HepG2 (cell line): ENCODE measurements around the gene TMEM107. TPM values are rescaled to one million over a fixed set of nuclear protein-coding genes. Genes with fewer than 3 reads are reported as not detected.

Source experiments
- CENPX ChIP-seq: sonication (generic); formaldehyde crosslinking; IDR thresholded peaks from 2 replicates; pipeline ENCODE4 v1.9.0; 2021; ENCODE audit warnings: mild to moderate bottlenecking, missing genetic modification reagents, moderate library complexity
- DDIT3 ChIP-seq: sonication (generic); formaldehyde crosslinking; IDR thresholded peaks from 2 replicates; pipeline ENCODE4 v1.4.0; 2020; ENCODE audit warnings: mild to moderate bottlenecking, missing genetic modification reagents
- ELF4 ChIP-seq: sonication (generic); formaldehyde crosslinking; IDR thresholded peaks from 2 replicates; pipeline ENCODE4 v1.5.0; 2020; ENCODE audit warnings: missing genetic modification reagents, mild to moderate bottlenecking, moderate library complexity, borderline replicate concordance
- GFI1 ChIP-seq: sonication (generic); formaldehyde crosslinking; IDR thresholded peaks from 2 replicates; pipeline ENCODE4 v1.5.0; 2020; ENCODE audit warnings: missing genetic modification reagents, mild to moderate bottlenecking, borderline replicate concordance
- GPBP1L1 ChIP-seq: sonication (generic); formaldehyde crosslinking; IDR thresholded peaks from 2 replicates; pipeline ENCODE4 v1.5.0; 2020; ENCODE audit warnings: mild to moderate bottlenecking, missing genetic modification reagents
- HMG20B ChIP-seq: conservative IDR thresholded peaks from 2 replicates; pipeline ENCODE4 v1.6.1; 2016; ENCODE audit warnings: missing genetic modification reagents, missing compliant biosample characterization
- LRRFIP1 ChIP-seq: sonication (generic); formaldehyde crosslinking; conservative IDR thresholded peaks from 2 replicates; pipeline ENCODE4 v1.4.0; 2020; ENCODE audit warnings: missing genetic modification reagents
- MEIS2 ChIP-seq: sonication (generic); formaldehyde crosslinking; IDR thresholded peaks from 2 replicates; pipeline ENCODE4 v1.9.0; 2021; ENCODE audit warnings: mild to moderate bottlenecking, missing genetic modification reagents
- TOE1 ChIP-seq: sonication (generic); formaldehyde crosslinking; IDR thresholded peaks from 2 replicates; pipeline ENCODE4 v1.4.0; 2020; ENCODE audit warnings: mild to moderate bottlenecking, missing genetic modification reagents
- ZBTB14 ChIP-seq: sonication (generic); formaldehyde crosslinking; IDR thresholded peaks from 2 replicates; pipeline ENCODE4 v1.4.0; 2020; ENCODE audit warnings: missing genetic modification reagents
- ZBTB33 ChIP-seq: sonication (generic); formaldehyde crosslinking; IDR thresholded peaks from 2 replicates; pipeline ENCODE4 v1.4.0; 2020; ENCODE audit warnings: missing genetic modification reagents
- ZBTB39 ChIP-seq: sonication (generic); formaldehyde crosslinking; IDR thresholded peaks from 2 replicates; pipeline ENCODE4 v1.5.0; 2020; ENCODE audit warnings: missing genetic modification reagents
- ZNF281 ChIP-seq: sonication (generic); formaldehyde crosslinking; IDR thresholded peaks from 2 replicates; pipeline ENCODE4 v1.4.0; 2020; ENCODE audit warnings: missing genetic modification reagents, borderline replicate concordance
- polyA plus RNA-seq, 8 experiments: library from polyadenylated mRNA; depleted of rRNA in 3 of 8; stranded (reverse) in 7 of 8; unstranded in 1 of 8; fragments of >200 nt; fragmentation: Illumina TruSeq in 4 of 8; extraction: Trizol in 4 of 8; gene quantifications; 2 replicates each; pipeline versions ENCODE4 v1.2.1 to v1.2.3, GENCODE V29; 2011 to 2016; ENCODE audit warnings: low read depth in 4 of 8, missing spikeins in 1 of 8, mixed read lengths in 1 of 8; ENCODE audit not compliant: insufficient read depth in 1 of 8
- total RNA-seq, 5 experiments: library from RNA; depleted of rRNA; stranded (reverse); fragments of >200 nt; fragmentation: Illumina TruSeq; extraction: Trizol; gene quantifications; 2 replicates each; pipeline ENCODE4 v1.2.3, GENCODE V29; 2016; ENCODE audit warnings: low read depth in 1 of 5

The TMEM107 gene
- total and polyA plus RNA-seq, 2 of the 13 experiments (the other 11 are each of a cell fraction or from before 2014, with no cell fraction given), result 7.2 to 15.3 TPM

- TF ChIP-seq LRRFIP1 (CRISPR knock-in tag) (no peak), ZNF281 (CRISPR knock-in tag) (peak; percentile 25; the same call in 1 of the 2 replicates), ZBTB14 (CRISPR knock-in tag) (no peak), DDIT3 (no peak), GPBP1L1 (CRISPR knock-in tag) (no peak), MEIS2 (CRISPR knock-in tag) (no peak), HMG20B (CRISPR knock-in tag) (no peak), TOE1 (no peak), GFI1 (no peak), CENPX (CRISPR knock-in tag) (no peak), ELF4 (CRISPR knock-in tag) (no peak), ZBTB39 (CRISPR knock-in tag) (no peak), ZBTB33 (CRISPR knock-in tag) (no peak)
Measured at GRCh38 chr17:8153957-8154607, 22.1 kb downstream of the TMEM107 start (continued).
